ENCODE measurements around the gene SYNDIG1.
"Not testable (repeated sequence)": the region's sequence is repeated elsewhere in the genome, so short reads cannot be mapped to it uniquely, and the experiment has no call there.

Gene SYNDIG1

DNA sequence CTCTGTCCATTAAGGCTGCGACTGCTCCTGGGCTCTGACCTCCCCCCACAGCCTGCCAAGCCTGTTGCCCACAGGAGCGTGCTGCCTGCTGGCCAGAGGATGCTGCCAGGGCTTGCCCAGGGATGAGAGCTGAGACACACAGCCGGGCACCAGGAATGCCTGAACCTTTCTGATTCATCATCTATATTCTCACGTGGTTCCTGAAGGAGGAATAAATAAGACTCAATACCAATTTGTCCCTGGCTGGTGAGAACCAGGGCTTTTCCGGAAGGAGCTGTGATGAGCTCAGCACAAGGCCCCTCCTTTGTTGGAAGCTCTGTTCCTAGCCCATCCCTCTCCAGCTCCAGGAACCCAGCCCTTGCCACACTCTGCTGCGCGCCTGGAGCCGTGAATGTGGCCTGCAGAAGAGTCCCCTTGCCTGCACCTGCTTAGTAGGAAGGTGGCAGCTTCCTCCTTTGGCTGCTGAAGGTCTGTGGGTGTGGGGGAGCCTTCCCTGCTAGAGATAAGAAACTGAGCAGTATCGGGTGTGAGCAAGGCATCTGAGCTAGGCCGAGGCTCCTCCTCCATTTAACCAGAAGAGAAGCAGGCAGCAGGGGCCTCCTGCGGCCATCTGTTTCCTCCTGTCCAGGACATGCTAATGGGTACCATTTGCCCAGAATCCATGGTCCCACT, 37.9 kb downstream of the SYNDIG1 start:
- Histone ChIP-seq H3K4me1 (ENCODE audit: insufficient read depth, poor library complexity, severe bottlenecking) (no peaks in the 10 kb centered on the region), H3K27me3 (ENCODE audit: insufficient read depth, poor library complexity, severe bottlenecking) (no peaks in the 10 kb centered on the region), H3K27ac (ENCODE audit: poor library complexity, severe bottlenecking) (no peak overlapping the region), H3K9me3 (ENCODE audit: severe bottlenecking) (peaks cover 2% of the 10 kb centered on the region), H3K4me3 (ENCODE audit: severe bottlenecking) (no peak overlapping the region), H3K36me3 (ENCODE audit: low read depth) (no peaks in the 10 kb centered on the region)
- ATAC-seq (ENCODE audit: low read depth) (peak; percentile 52; the same call in 2 of the 3 replicates), DNase-seq (ENCODE audit: low spot score) (no peak)
- no peak for TF ChIP-seq CTCF (IDR thresholded peaks at IDR 0.05; ENCODE audit: poor library complexity, severe bottlenecking)

- ATAC-seq (ENCODE audit: low read depth) = not testable (repeated sequence)
These were observed 43.0 kb downstream of the SYNDIG1 start for GRCh38 chr20:24512441-24512840.

DNA sequence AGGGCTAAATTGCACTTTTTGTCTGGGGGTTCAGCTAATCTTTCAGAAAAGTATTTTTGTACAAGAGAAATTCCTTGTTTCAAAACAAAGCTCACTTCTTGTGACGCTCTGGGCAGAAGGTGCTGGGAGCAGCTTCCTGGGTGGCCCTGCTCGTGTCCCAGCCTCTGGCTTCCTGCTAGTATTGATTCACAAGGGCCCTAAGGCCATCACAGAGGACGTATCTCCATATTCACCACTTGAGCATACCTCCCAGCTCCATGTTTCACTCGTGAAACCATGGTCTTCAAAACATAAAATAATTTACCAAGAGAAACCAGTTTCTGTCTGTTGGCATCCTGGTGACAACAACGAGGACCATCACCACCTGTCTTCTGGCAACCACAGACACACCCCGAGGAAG, 49.1 kb downstream of the SYNDIG1 start:
- no peaks in the 10 kb centered on the region for H3K4me1 ChIP-seq (ENCODE audit: insufficient read depth, poor library complexity, severe bottlenecking)
- H3K36me3 ChIP-seq (ENCODE audit: low read depth) = no peaks in the 10 kb centered on the region
- H3K9me3 ChIP-seq (ENCODE audit: severe bottlenecking) = no peaks in the 10 kb centered on the region
- no peak overlapping the region for H3K4me3 ChIP-seq (ENCODE audit: severe bottlenecking)
- TF ChIP-seq CTCF (IDR thresholded peaks at IDR 0.05; ENCODE audit: poor library complexity, severe bottlenecking) = no peak
- no peak overlapping the region for H3K27ac ChIP-seq (ENCODE audit: poor library complexity, severe bottlenecking)
- no peaks in the 10 kb centered on the region for H3K27me3 ChIP-seq (ENCODE audit: insufficient read depth, poor library complexity, severe bottlenecking)
- DNase-seq (ENCODE audit: low spot score) (no peak), ATAC-seq (ENCODE audit: low read depth) (no peak)

More at GRCh38 chr20:24512441-24512840, 43.0 kb downstream of the SYNDIG1 start:
- H3K4me1 ChIP-seq (ENCODE audit: insufficient read depth, poor library complexity, severe bottlenecking); H3K36me3 ChIP-seq (ENCODE audit: low read depth); DNase-seq (ENCODE audit: low spot score); H3K4me3 ChIP-seq (ENCODE audit: severe bottlenecking); H3K27me3 ChIP-seq (ENCODE audit: insufficient read depth, poor library complexity, severe bottlenecking); H3K9me3 ChIP-seq (ENCODE audit: severe bottlenecking); H3K27ac ChIP-seq (ENCODE audit: poor library complexity, severe bottlenecking): not testable (repeated sequence)

- ATAC-seq (ENCODE audit: low read depth) (no peak), DNase-seq (ENCODE audit: low spot score) (no peak)
- peaks cover 5% of the 10 kb centered on the region for H3K27me3 ChIP-seq (ENCODE audit: insufficient read depth, poor library complexity, severe bottlenecking)
- H3K36me3 ChIP-seq (ENCODE audit: low read depth) = no peaks in the 10 kb centered on the region
- no peaks in the 10 kb centered on the region for H3K9me3 ChIP-seq (ENCODE audit: severe bottlenecking)
- no peak for TF ChIP-seq CTCF (IDR thresholded peaks at IDR 0.05; ENCODE audit: poor library complexity, severe bottlenecking)
- no peaks in the 10 kb centered on the region for H3K4me1 ChIP-seq (ENCODE audit: insufficient read depth, poor library complexity, severe bottlenecking)
- no peak overlapping the region for H3K4me3 ChIP-seq (ENCODE audit: severe bottlenecking)
- no peak overlapping the region for H3K27ac ChIP-seq (ENCODE audit: poor library complexity, severe bottlenecking)
These were observed 50.0 kb downstream of the SYNDIG1 start for GRCh38 chr20:24519476-24519875.

DNA sequence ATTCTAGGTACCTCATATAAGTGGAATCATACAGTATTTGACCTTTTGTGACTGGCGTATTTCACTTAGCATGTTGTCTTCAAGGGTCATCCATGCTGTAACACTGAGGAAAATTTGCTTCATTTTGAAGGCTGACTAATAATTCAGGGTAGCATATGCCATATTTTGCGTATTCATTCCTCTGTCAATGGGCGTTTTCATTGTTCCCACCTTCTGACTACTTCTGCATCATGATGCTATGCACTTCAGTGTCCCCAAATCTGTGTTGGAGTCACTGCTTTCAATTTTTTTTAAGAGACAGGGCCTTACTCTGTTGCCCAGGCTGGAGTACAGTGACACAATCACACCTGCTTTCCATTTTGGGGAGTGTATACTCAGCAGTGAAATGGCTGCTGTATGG, 51.6 kb downstream of the SYNDIG1 start:
- Histone ChIP-seq H3K9me3 (ENCODE audit: severe bottlenecking) (no peaks in the 10 kb centered on the region), H3K27ac (ENCODE audit: poor library complexity, severe bottlenecking) (no peak overlapping the region), H3K4me1 (ENCODE audit: insufficient read depth, poor library complexity, severe bottlenecking) (no peaks in the 10 kb centered on the region), H3K27me3 (ENCODE audit: insufficient read depth, poor library complexity, severe bottlenecking) (peaks cover 5% of the 10 kb centered on the region), H3K4me3 (ENCODE audit: severe bottlenecking) (no peak overlapping the region), H3K36me3 (ENCODE audit: low read depth) (no peaks in the 10 kb centered on the region)
- ATAC-seq (ENCODE audit: low read depth) (no peak), DNase-seq (ENCODE audit: low spot score) (no peak)
- TF ChIP-seq CTCF (IDR thresholded peaks at IDR 0.05; ENCODE audit: poor library complexity, severe bottlenecking) = no peak

Measured in RWPE2 (cell line).